Uterus (tissue), 4 donors: ENCODE measurements around the gene MEX3D. TPM values are rescaled to one million over a fixed set of nuclear protein-coding genes. Genes with fewer than 3 reads are reported as not detected.

Experiments used
- DNase-seq, 2 donors: peaks; one replicate each; pipeline ENCODE4 v3.0.0-alpha.2; 2019 to 2020
- H3K27ac ChIP-seq, 2 donors: fragments of 200-600 bp; sonication (generic); 1 replicate in 1 of 2; 2 replicates in 1 of 2; pipeline ENCODE4 v1.5.1; 2016 to 2018
- H3K27me3 ChIP-seq, 2 donors: fragments of 200-600 bp; sonication (generic); one replicate each; pipeline ENCODE4 v1.5.1; 2018 to 2019; ENCODE audit warnings: control low read depth in 1 of 2
- H3K36me3 ChIP-seq, 2 donors: fragments of 200-600 bp; sonication (generic); one replicate each; pipeline ENCODE4 v1.5.1; 2019; ENCODE audit warnings: control low read depth in 1 of 2
- H3K4me1 ChIP-seq, 2 donors: fragments of 200-600 bp; sonication (generic); one replicate each; pipeline ENCODE4 v1.5.1; 2018 to 2019; ENCODE audit warnings: control low read depth in 1 of 2
- H3K4me3 ChIP-seq, 2 donors: fragments of 200-600 bp; sonication (generic); 1 replicate in 1 of 2; 2 replicates in 1 of 2; pipeline ENCODE4 v1.5.1; 2018 to 2019; ENCODE audit warnings: mild to moderate bottlenecking in 1 of 2
- H3K9me3 ChIP-seq, 2 donors: fragments of 200-600 bp; sonication (generic); one replicate each; pipeline ENCODE4 v1.5.1; 2019; ENCODE audit warnings: control low read depth in 1 of 2
- CTCF ChIP-seq, 4 experiments: fragments of 200-600 bp in 2 of 4; fragments of 450-650 bp in 2 of 4; sonication (generic) in 2 of 4; IDR thresholded peaks; one replicate each; pipeline ENCODE4 v1.5.1; 2016 to 2019; ENCODE audit warnings: antibody characterized with exemption in 4 of 4, mild to moderate bottlenecking in 2 of 4, moderate library complexity in 1 of 4
- POLR2A ChIP-seq, 2 donors: fragments of 450-650 bp; IDR thresholded peaks; one replicate each; pipeline ENCODE4 v1.6.1; 2016; ENCODE audit warnings: antibody characterized with exemption in 2 of 2, mild to moderate bottlenecking in 1 of 2, moderate library complexity in 1 of 2
- intact Hi-C: fragments of 100-400 bp; cut with DNase I; formaldehyde crosslinking; loops from one replicate; pipeline ENCODE4 v1.15.1; 2023; ENCODE audit warnings: low total_unique reads
- total RNA-seq, 4 donors: library from RNA; depleted of rRNA in 3 of 4; stranded (reverse); fragments of >200 nt in 3 of 4; gene quantifications; one replicate each; pipeline versions ENCODE4 v1.1.0 to v1.2.4, GENCODE V29; 2014 to 2023
- donor health status: DM: yes; HTN: yes; CAD: no.

MEX3D gene
- total RNA-seq, 4 donors from 2014 or later, result 4.4 to 34.8 (median 23.2) TPM

- no peak overlapping the region for H3K27ac ChIP-seq
- intact Hi-C loops, result no loop called here
- no peaks in the 10 kb centered on the region for H3K36me3 ChIP-seq
Measured at GRCh38 chr19:1577090-1577928, 9.2 kb upstream of the MEX3D start.

GRCh38 chr19:1576242-1577089 lies 8.3 kb upstream of the MEX3D start:
- intact Hi-C loops, result no loop called here

More at GRCh38 chr19:1577090-1577928, 9.2 kb upstream of the MEX3D start:
- Histone ChIP-seq H3K27me3 (no peaks in the 10 kb centered on the region), H3K9me3 (no peaks in the 10 kb centered on the region), H3K4me1 (no peaks in the 10 kb centered on the region), H3K4me3 (no peak overlapping the region)
- TF ChIP-seq POLR2A (IDR thresholded peaks at IDR 0.05), result no peak
- no peak for TF ChIP-seq CTCF (IDR thresholded peaks at IDR 0.05)
- DNase-seq, result no peak

GRCh38 chr19:1575323-1576241 lies 7.5 kb upstream of the MEX3D start:
- H3K27me3 ChIP-seq, result no peaks in the 10 kb centered on the region
- DNase-seq, result no peak
- intact Hi-C loops, result no loop called here
- H3K9me3 ChIP-seq, result no peaks in the 10 kb centered on the region
- no peak overlapping the region for H3K27ac ChIP-seq
- H3K36me3 ChIP-seq, result no peaks in the 10 kb centered on the region
- TF ChIP-seq POLR2A (IDR thresholded peaks at IDR 0.05) (no peak), CTCF (IDR thresholded peaks at IDR 0.05) (no peak)
- H3K4me3 ChIP-seq, result no peak overlapping the region
- no peaks in the 10 kb centered on the region for H3K4me1 ChIP-seq

More at GRCh38 chr19:1576242-1577089, 8.3 kb upstream of the MEX3D start:
- Histone ChIP-seq H3K36me3 (no peaks in the 10 kb centered on the region), H3K27me3 (no peaks in the 10 kb centered on the region), H3K4me3 (no peak overlapping the region), H3K4me1 (no peaks in the 10 kb centered on the region), H3K9me3 (no peaks in the 10 kb centered on the region), H3K27ac (no peak overlapping the region)
- TF ChIP-seq POLR2A (IDR thresholded peaks at IDR 0.05) (no peak), CTCF (IDR thresholded peaks at IDR 0.05) (no peak)
- no peak for DNase-seq

- Histone ChIP-seq H3K9me3 (no peaks in the 10 kb centered on the region), H3K4me1 (no peaks in the 10 kb centered on the region), H3K27me3 (no peaks in the 10 kb centered on the region), H3K4me3 (no peak overlapping the region), H3K36me3 (no peaks in the 10 kb centered on the region), H3K27ac (no peak overlapping the region)
- intact Hi-C loops, result no loop called here
- DNase-seq, result no peak
- TF ChIP-seq POLR2A (IDR thresholded peaks at IDR 0.05), result no peak
- no peak for TF ChIP-seq CTCF (IDR thresholded peaks at IDR 0.05)
Measured at GRCh38 chr19:1574354-1575136, 6.4 kb upstream of the MEX3D start.
